ENCODE results near the gene SLC9A4.

GRCh38 chr2:102508863-102509262, 35.8 kb downstream of the SLC9A4 start:
- no peak for TF ChIP-seq CTCF (IDR thresholded peaks at IDR 0.05)
- TF ChIP-seq EZH2 (IDR thresholded peaks at IDR 0.05; ENCODE audit: borderline replicate concordance, insufficient read depth, low read depth, low read length, poor library complexity, severe bottlenecking) = no peak

All from B cell (primary cell).